Astrocyte of the hippocampus (primary cell): Measurements from ENCODE around the gene MYOM3.

ENCODE experiments used
- DNase-seq: peaks from one replicate; pipeline ENCODE4 v3.0.0; 2011; ENCODE audit warnings: low read depth, low spot score

Gene MYOM3

GRCh38 chr1:24111996-24112779, at the start of gene MYOM3:
TSS of gene MYOM3 (minus strand) at chr1:24112135. CDS start at chr1:24108636, 3,499 bp downstream.
- peak; percentile 84 for DNase-seq

- DNase-seq = no peak
These were observed 49.3 kb upstream of the MYOM3 start for GRCh38 chr1:24161270-24161669.

GRCh38 chr1:24159366-24159765, 47.4 kb upstream of the MYOM3 start:
- DNase-seq = no peak

- no peak for DNase-seq
These were observed 46.1 kb upstream of the MYOM3 start for GRCh38 chr1:24157918-24158481.

- no peak for DNase-seq
These were observed 44.8 kb upstream of the MYOM3 start for GRCh38 chr1:24156542-24157260.

GRCh38 chr1:24155011-24155782, 43.3 kb upstream of the MYOM3 start:
- no peak for DNase-seq

- no peak for DNase-seq
These were observed 42.3 kb upstream of the MYOM3 start for GRCh38 chr1:24154215-24154614.

GRCh38 chr1:24152631-24153494, 40.9 kb upstream of the MYOM3 start:
- no peak for DNase-seq

- DNase-seq = peak; percentile 20
These were observed 39.2 kb upstream of the MYOM3 start for GRCh38 chr1:24151175-24151533.

GRCh38 chr1:24150234-24151174, 38.6 kb upstream of the MYOM3 start:
- DNase-seq = peak; percentile 91

- peak; percentile 22 for DNase-seq
These were observed 37.9 kb upstream of the MYOM3 start for GRCh38 chr1:24149866-24150233.

GRCh38 chr1:24147816-24148215, 35.9 kb upstream of the MYOM3 start:
- DNase-seq = no peak

GRCh38 chr1:24147194-24147593, 35.3 kb upstream of the MYOM3 start:
- no peak for DNase-seq

GRCh38 chr1:24142546-24143534, 30.9 kb upstream of the MYOM3 start, which contains the start of gene IL22RA1:
TSS of gene IL22RA1 (minus strand) at chr1:24143140. CDS start at chr1:24143082, 58 bp downstream.
- no peak for DNase-seq

- no peak for DNase-seq
These were observed 29.5 kb upstream of the MYOM3 start for GRCh38 chr1:24141311-24141997.

- DNase-seq = no peak
These were observed 28.8 kb upstream of the MYOM3 start for GRCh38 chr1:24140741-24141181.

- no peak for DNase-seq
These were observed 28.0 kb upstream of the MYOM3 start for GRCh38 chr1:24139841-24140425.

GRCh38 chr1:24139222-24139489, 27.2 kb upstream of the MYOM3 start:
- DNase-seq = no peak
